GM12801 (cell line): ENCODE data around the gene RFPL3.

Experiments
- CTCF ChIP-seq: IDR thresholded peaks from one replicate; pipeline ENCODE4 v1.5.1; 2011; ENCODE audit warnings: control low read depth; ENCODE audit not compliant: insufficient read length; ENCODE audit errors: extremely low read depth

The RFPL3 gene

GRCh38 chr22:32331918-32332725 is 25.5 kb upstream of the RFPL3 start:
- TF ChIP-seq CTCF = no peak

- no peak for TF ChIP-seq CTCF
Measured at GRCh38 chr22:32333141-32333768, 24.4 kb upstream of the RFPL3 start.

DNA sequence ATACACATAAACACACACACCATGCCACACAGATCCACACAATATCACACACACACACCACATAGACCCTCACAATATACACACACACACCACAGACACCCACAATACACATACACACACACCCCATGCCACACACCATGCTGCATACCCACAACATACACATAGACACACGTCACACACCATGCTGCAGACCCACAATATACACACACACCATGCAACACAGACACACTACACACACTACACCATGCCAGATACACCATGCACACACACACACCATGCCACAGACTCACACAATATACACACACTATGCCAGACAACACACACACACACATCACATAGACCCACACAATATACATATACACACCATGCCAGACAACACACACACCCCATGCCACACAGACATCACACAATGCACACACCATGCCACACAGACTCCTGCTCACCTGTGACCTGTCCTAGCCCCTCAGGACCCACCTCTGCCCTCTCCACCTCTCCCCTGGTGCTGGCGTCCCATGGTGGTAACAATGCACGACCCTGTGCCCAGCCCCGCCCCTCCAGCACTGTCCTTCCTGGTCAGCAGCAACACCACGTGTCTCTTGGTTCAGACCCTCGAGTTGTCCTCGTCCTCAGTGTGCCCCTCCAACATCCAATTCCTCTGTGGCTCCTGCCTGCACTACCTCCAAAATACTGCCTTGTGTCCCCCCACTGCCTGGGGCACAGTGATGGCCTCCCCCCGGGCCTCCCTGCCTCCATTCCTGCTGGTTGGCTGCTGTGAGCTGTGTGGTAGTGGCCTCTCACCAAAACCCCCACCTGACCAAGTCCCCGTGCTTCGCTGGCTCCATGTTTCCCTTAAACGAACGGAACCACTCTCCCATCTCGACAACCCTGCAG is 23.7 kb upstream of the RFPL3 start:
- no peak for TF ChIP-seq CTCF

DNA sequence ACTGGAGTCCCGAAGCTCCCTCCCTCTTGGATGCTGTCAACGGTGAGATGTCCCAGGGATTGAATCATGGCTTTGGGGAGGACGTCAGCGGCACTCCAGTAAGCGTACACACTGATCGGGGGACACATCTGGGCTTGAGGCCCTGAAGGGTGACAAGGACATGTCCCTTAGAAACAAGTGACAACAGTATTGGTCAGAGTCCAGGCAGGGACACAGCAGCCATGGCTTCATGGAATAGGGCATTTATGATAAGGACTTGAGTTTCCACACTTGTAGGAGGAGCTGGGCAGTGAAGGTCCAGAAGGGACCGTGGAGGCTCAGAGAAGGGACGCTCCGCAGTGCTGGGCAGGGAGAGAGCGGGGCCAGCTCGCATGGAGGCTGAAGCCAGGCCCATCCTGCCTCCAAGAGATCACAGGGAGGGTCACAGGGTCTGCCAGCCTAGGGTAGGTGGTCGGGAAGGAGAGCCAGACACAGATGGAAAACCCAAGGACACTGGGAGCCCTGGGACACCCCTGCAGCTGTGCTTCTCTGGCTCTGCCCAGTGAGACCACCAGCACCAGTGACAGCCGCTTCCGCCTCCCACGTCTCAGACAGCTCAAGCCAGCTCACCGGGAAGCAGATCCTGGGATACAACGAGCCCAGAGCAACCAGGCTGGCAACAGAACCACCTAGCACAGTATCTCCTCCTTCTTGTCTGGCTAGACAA is 22.9 kb upstream of the RFPL3 start:
- TF ChIP-seq CTCF = no peak

DNA sequence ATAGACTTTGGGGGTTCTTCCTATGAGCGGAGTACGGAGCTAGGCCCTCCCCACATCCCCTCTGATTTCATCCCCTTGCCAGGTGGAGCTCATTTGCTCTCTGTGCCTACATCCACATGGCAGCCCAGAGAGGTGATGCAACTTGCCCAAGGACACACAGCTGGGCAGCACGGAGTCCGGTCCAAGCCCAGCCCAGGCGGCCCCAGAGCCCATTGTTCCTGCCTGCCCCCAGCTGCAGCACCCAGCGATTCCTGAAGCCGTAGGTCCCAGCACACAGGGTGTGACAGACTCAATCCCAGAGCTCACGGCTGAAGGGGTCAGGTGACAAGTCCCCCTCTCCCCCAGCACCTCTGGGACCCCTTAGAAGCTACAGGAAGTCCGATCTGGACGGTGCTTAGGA is 22.2 kb upstream of the RFPL3 start:
- no peak for TF ChIP-seq CTCF

- TF ChIP-seq CTCF = no peak
Measured at GRCh38 chr22:32336121-32336603, 21.5 kb upstream of the RFPL3 start.
